GM18519 (cell line): ENCODE data around the gene SSU72.
"Not testable (repeated sequence)": the region's sequence is repeated elsewhere in the genome, so short reads cannot be mapped to it uniquely, and the experiment has no call there.

Experiments used
- ATAC-seq: cut with Tn5 transposase; IDR thresholded peaks from one replicate; pipeline ENCODE4 v1.9.1; 2021; ENCODE audit warnings: mild to moderate bottlenecking, moderate library complexity; ENCODE audit not compliant: unreplicated experiment, low FRiP score

The SSU72 gene

DNA sequence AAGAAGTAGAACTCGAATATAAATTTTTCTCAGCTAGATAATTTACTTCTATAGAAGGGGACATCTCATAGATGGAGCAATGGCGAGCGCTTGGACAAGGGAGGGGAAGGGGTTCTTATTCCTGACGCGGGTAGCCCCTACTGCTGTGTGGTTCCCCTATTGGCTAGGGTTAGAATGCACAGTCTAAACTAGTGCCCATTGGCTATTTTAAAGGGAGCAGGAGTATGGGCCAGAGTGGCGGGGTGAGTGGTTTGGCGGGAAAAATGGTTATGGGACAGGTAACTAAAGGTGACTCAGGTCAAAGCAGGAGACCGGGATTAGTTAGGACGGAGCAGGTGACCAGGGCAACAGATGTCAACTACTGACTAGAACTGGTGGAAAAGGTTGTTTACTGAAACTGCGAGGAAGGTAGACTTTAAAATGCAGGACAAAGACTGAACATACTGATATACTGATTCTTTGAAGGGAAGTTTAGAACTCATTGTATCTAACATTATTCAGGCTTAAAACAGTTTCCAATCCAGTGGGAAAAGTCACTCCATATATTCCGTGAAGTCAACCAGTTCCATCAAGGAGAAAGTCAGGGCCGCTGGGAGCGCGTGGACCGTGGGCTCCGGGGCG lies 63.6 kb downstream of the SSU72 start:
- no peak for ATAC-seq

DNA sequence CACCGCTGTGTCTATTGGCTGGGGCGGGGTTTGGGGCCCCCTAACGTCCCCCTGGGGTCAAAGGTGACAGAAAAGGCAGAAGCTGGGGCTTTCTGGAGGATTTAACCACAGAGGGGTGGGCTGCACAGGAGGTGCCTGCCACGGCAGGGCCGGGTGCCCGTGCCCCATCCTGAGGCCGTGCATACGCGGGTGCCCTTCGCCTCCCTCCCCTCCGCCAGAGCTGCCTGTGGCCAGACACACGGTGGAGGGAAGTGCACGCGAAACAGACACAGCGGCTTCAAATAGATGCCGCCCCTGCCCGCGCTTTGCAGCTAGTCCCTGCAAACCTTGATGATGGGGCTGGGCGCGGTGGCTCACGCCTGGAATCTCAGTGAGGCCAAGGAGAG lies 65.2 kb downstream of the SSU72 start:
- ATAC-seq, result not testable (repeated sequence)

DNA sequence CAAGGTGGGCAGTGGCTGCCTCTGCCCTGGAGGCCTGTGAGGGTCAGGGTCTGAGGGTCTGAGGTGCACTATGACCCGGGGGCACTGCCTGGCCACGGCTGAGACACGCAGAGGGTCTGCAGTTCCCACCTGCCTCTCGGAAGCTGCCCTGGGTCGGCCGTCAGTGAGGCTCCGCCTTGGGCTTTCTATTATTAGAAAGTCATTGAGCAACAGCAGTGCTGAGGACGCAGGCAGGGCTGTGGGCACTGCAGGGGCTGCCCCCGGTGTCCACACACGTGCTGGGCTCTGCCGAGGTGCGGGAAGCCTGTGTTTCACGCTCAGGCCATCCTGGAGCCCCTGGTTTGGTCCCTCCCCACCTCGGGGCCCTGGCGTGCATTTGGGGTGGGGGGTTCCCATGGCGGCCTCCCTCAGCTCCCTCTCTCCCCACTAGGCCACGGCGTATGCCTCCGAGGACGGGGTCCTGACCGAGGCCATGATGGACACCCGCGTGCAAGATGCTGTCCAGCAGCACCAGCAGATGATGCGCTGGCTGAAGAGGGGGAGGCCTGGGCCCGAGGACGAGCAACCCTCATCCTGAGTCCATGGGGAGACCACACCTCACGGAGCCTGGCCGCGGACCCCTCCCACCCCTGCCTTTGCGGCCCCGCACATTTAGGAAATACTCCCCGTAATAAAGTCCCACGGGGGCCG lies 65.7 kb downstream of the SSU72 start:
- ATAC-seq, result not testable (repeated sequence)

DNA sequence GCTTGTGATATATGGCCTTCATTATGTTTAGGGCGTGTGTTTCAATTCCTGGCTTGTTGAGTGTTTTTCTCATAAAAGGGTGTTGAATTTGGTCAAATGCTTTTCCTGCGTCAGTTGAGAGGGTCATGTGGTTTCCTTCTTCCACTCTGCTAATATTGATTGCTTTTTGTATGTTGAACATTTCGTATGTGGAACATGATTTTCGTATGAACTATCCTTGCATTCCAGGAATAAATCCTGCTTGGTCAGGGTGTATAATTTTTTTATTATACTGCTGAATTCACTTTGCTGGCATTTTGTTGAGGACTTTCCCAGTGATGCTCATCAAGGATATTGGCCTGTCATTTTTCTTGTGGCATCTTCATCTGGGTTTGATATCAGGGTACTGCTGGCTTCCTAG lies 67.4 kb downstream of the SSU72 start:
- no peak for ATAC-seq

DNA sequence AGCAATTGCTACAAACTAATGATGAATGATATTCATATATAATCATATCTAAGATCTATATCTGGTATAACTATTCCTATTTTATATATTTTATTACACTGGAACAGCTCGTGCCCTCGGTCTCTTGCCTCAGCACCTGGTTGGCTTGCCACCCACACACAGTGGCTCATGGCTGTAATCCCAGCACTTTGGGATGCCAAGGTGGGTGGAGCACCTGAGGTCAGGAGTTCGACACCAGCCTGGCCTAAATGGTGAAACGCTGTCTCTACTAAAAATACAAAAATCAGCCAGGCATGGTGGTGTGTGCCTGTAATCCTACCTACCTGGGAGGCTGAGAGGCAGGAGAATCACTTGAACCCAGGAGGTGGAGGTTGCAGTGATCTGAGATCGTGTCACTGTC lies 68.9 kb downstream of the SSU72 start:
- not testable (repeated sequence) for ATAC-seq

DNA sequence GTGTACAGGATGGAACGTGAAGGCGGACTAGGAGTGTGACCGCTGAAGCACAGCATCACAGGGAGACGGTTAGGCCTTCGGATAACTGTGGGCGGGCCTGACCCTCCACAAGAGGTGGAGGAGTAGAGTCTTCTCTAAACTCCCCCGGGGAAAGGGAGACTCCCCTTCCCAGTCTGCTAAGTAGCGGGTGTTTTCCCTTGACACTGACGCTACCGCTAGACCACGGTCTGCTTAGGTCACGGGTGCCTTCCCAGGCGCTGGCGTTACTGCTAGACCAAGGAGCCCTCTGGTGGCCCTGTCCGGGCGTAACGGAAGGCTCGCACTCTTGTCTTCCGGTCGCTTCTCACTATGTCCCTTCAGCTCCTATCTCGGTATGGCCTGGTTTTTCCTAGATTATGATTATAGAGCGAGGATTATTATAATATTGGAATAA lies 69.3 kb downstream of the SSU72 start:
- not testable (repeated sequence) for ATAC-seq

DNA sequence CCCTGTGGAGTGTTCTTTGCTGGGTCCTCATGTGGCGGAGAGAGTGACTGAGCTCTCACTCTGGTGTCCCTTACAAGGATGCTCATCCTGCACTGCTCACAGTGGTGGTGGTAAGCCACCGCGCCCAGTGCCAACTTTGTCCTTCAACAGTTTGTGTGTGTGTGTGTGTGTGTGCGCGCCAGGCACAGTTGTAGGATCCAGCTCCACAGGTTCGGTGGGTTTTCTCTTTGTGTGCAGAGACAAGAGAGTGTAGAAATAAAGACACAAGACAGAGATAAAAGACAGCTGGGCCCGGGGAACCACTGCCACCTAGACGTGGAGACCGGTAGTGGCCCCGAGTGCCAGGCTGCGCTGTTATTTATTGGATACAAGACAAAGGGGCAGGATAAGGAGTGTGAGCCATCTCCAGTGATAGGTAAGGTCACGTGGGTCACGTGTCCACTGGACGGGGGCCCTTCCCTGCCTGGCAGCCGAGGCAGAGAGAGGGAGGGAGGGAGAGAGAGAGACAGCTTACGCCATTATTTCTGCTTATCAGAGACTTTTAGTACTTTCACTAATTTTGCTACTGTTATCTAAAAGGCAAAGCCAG lies 69.8 kb downstream of the SSU72 start:
- ATAC-seq, result not testable (repeated sequence)

DNA sequence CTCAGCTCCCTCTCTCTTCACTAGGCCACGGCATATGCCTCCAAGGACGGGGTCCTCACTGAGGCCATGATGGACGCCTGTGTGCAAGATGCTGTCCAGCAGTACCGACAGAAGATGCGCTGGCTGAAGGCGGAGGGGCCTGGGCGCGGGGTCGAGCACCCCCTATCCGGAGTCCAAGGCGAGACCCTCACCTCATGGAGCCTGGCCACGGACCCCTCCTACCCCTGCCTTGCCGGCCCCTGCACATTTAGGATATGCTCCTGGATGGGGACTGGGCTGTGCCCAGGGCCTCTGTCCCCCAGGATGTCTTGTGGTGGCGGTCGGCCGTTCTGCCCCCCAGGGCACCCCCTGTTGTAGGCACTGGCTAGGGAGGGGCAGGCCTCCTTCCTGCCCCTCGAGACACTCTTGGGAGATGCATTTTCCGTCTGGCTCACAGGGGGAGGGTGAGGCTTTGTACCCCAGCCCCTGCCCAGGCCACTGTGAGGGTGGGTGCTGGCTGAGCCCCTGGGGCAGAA lies 79.1 kb downstream of the SSU72 start:
- ATAC-seq, result not testable (repeated sequence)

DNA sequence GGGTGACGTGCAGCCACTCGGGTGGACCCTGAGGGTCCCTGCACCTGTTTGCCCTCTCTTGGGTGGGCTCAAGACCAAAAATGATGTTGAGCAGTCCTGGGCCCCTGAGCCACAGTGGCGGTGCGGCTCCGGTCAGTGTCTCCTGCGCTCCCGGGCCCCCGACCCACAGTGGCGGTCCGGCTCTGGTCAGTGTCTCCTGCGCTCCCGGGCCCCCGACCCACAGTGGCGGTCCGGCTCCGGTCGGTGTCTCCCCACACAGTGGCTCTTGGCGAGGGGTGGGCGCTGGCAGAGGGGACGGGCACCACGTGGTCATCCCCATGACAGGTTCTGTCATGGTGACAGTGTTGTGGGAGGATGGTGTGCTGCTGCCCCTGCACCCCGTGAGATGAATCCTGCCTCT lies 80.4 kb downstream of the SSU72 start:
- ATAC-seq, result not testable (repeated sequence)
